Measurements from ENCODE around the gene UNC5C.

Gene UNC5C

GRCh38 chr4:95541094-95541493, 7.7 kb downstream of the UNC5C start:
- no peak for TF ChIP-seq EZH2 (IDR thresholded peaks at IDR 0.05; ENCODE audit: borderline replicate concordance, low read length)
- TF ChIP-seq, protein P1, sequence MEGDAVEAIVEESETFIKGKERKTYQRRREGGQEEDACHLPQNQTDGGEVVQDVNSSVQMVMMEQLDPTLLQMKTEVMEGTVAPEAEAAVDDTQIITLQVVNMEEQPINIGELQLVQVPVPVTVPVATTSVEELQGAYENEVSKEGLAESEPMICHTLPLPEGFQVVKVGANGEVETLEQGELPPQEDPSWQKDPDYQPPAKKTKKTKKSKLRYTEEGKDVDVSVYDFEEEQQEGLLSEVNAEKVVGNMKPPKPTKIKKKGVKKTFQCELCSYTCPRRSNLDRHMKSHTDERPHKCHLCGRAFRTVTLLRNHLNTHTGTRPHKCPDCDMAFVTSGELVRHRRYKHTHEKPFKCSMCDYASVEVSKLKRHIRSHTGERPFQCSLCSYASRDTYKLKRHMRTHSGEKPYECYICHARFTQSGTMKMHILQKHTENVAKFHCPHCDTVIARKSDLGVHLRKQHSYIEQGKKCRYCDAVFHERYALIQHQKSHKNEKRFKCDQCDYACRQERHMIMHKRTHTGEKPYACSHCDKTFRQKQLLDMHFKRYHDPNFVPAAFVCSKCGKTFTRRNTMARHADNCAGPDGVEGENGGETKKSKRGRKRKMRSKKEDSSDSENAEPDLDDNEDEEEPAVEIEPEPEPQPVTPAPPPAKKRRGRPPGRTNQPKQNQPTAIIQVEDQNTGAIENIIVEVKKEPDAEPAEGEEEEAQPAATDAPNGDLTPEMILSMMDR (IDR thresholded peaks at IDR 0.05; ENCODE audit: low read length), result no peak
- Histone ChIP-seq H4K20me1 (ENCODE audit: insufficient read depth, low read length) (no peaks in the 10 kb centered on the region), H2AFZ (ENCODE audit: low read length) (no peak overlapping the region), H3K27ac (ENCODE audit: low read depth, low read length, poor library complexity, severe bottlenecking) (no peak overlapping the region), H3K9me3 (ENCODE audit: low read length) (no peaks in the 10 kb centered on the region), H3K9me2 (ENCODE audit: low read depth, low read length) (no peaks in the 10 kb centered on the region), H3F3A (ENCODE audit: insufficient read depth, low read length) (no peaks in the 10 kb centered on the region), H3K9ac (ENCODE audit: low read length) (no peak overlapping the region), H3K4me2 (ENCODE audit: low read length) (no peak overlapping the region), H3K4me3 (ENCODE audit: low read depth, low read length, poor library complexity, severe bottlenecking) (no peak overlapping the region), H3K27me3 (ENCODE audit: insufficient read depth, low read length) (no peaks in the 10 kb centered on the region), H3K4me1 (ENCODE audit: insufficient read depth, low read length, severe bottlenecking) (no peaks in the 10 kb centered on the region), H3K36me3 (ENCODE audit: insufficient read depth, low read length) (no peaks in the 10 kb centered on the region), H3K79me2 (ENCODE audit: insufficient read depth, low read length) (no peaks in the 10 kb centered on the region)

GRCh38 chr4:95540227-95540626, 8.5 kb downstream of the UNC5C start:
- no peaks in the 10 kb centered on the region for H4K20me1 ChIP-seq (ENCODE audit: insufficient read depth, low read length)
- H3K36me3 ChIP-seq (ENCODE audit: insufficient read depth, low read length), result no peaks in the 10 kb centered on the region
- no peaks in the 10 kb centered on the region for H3K27me3 ChIP-seq (ENCODE audit: insufficient read depth, low read length)
- H3K9me2 ChIP-seq (ENCODE audit: low read depth, low read length), result no peaks in the 10 kb centered on the region
- H3F3A ChIP-seq (ENCODE audit: insufficient read depth, low read length), result no peaks in the 10 kb centered on the region
- H3K27ac ChIP-seq (ENCODE audit: low read depth, low read length, poor library complexity, severe bottlenecking), result no peak overlapping the region
- no peaks in the 10 kb centered on the region for H3K4me1 ChIP-seq (ENCODE audit: insufficient read depth, low read length, severe bottlenecking)
- H3K79me2 ChIP-seq (ENCODE audit: insufficient read depth, low read length), result no peaks in the 10 kb centered on the region
- no peak overlapping the region for H2AFZ ChIP-seq (ENCODE audit: low read length)
- H3K4me2 ChIP-seq (ENCODE audit: low read length), result no peak overlapping the region
- no peak overlapping the region for H3K9ac ChIP-seq (ENCODE audit: low read length)
- TF ChIP-seq, protein P1 (IDR thresholded peaks at IDR 0.05; ENCODE audit: low read length), result no peak
- TF ChIP-seq EZH2 (IDR thresholded peaks at IDR 0.05; ENCODE audit: borderline replicate concordance, low read length), result no peak
- no peaks in the 10 kb centered on the region for H3K9me3 ChIP-seq (ENCODE audit: low read length)
- no peak overlapping the region for H3K4me3 ChIP-seq (ENCODE audit: low read depth, low read length, poor library complexity, severe bottlenecking)

DNA sequence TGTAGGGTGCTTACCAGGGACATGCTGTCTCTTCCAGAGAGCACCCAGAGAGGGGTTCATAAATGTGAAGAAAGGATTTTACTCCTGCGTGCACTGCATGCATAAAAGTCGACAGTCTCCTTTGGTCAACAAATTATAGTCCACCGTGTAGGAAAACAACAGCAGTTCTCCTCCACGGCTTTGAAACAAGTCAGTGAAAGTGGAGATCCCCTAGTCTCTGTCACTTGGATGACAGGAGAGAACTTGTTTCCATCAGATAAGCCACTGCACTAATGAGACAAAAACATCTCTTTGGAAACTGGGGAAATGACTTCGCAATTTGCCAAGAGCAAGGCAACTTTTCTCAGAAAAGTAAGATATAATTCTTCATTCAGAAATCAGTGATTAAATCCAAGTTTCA, 9.7 kb downstream of the UNC5C start:
- no peaks in the 10 kb centered on the region for H3K9me3 ChIP-seq (ENCODE audit: low read length)
- H3K79me2 ChIP-seq (ENCODE audit: insufficient read depth, low read length), result no peaks in the 10 kb centered on the region
- no peaks in the 10 kb centered on the region for H3F3A ChIP-seq (ENCODE audit: insufficient read depth, low read length)
- H3K4me2 ChIP-seq (ENCODE audit: low read length), result no peak overlapping the region
- H2AFZ ChIP-seq (ENCODE audit: low read length), result no peak overlapping the region
- no peak overlapping the region for H3K27ac ChIP-seq (ENCODE audit: low read depth, low read length, poor library complexity, severe bottlenecking)
- H3K36me3 ChIP-seq (ENCODE audit: insufficient read depth, low read length), result no peaks in the 10 kb centered on the region
- H3K4me3 ChIP-seq (ENCODE audit: low read depth, low read length, poor library complexity, severe bottlenecking), result no peak overlapping the region
- no peaks in the 10 kb centered on the region for H3K9me2 ChIP-seq (ENCODE audit: low read depth, low read length)
- no peaks in the 10 kb centered on the region for H3K27me3 ChIP-seq (ENCODE audit: insufficient read depth, low read length)
- no peak overlapping the region for H3K9ac ChIP-seq (ENCODE audit: low read length)
- no peak for TF ChIP-seq EZH2 (IDR thresholded peaks at IDR 0.05; ENCODE audit: borderline replicate concordance, low read length)
- TF ChIP-seq, protein P1 (IDR thresholded peaks at IDR 0.05; ENCODE audit: low read length), result no peak
- H3K4me1 ChIP-seq (ENCODE audit: insufficient read depth, low read length, severe bottlenecking), result no peaks in the 10 kb centered on the region
- H4K20me1 ChIP-seq (ENCODE audit: insufficient read depth, low read length), result no peaks in the 10 kb centered on the region
